A673 (cell line): ENCODE data around the gene MS4A18.

Experiments used
- CTCF ChIP-seq: fragments of 300-800, 200-600 bp; sonication (generic); conservative IDR thresholded peaks from 2 replicates; pipeline ENCODE4 v1.5.1; 2017; ENCODE audit warnings: low read depth, mild to moderate bottlenecking, antibody characterized with exemption, low read length, moderate library complexity, mixed read lengths
- EZH2 ChIP-seq: fragments of 200-600 bp; sonication (generic); IDR thresholded peaks from 2 replicates; pipeline ENCODE4 v1.6.1; 2017; ENCODE audit warnings: borderline replicate concordance, low read depth, mild to moderate bottlenecking, mixed read lengths, antibody characterized with exemption, low read length; ENCODE audit not compliant: poor library complexity, severe bottlenecking

GRCh38 chr11:60786811-60787567 lies 62.5 kb downstream of the MS4A18 start:
- no peak for TF ChIP-seq CTCF
- TF ChIP-seq EZH2, result no peak
